Iris pigment epithelial cell (primary cell): ENCODE results near the gene CIAO2B.

Experiments
- DNase-seq: peaks from one replicate; pipeline ENCODE4 v3.0.0-alpha.2; 2011; ENCODE audit warnings: low read depth

The CIAO2B gene

DNA sequence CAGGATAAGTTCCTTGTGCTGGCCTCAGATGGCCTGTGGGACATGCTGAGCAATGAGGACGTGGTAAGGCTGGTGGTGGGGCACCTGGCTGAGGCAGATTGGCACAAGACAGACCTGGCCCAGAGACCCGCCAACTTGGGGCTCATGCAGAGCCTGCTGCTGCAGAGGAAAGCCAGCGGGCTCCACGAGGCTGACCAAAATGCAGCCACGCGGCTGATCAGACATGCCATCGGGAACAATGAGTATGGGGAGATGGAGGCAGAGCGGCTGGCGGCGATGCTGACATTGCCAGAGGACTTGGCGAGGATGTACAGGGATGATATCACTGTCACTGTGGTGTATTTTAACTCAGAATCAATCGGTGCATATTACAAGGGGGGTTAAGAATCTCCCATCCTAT, 48.7 kb downstream of the CIAO2B start:
- DNase-seq = no peak

GRCh38 chr16:66882702-66883101, 51.5 kb downstream of the CIAO2B start:
- DNase-seq = no peak
